ENCODE results near the gene PLEKHS1. TPM values are rescaled to one million over a fixed set of nuclear protein-coding genes. Genes with fewer than 3 reads are reported as not detected.

The PLEKHS1 gene
- total and polyA plus RNA-seq, 2 experiments from 2014 or later, result 0.23 TPM; not detected in 1

GRCh38 chr10:113711142-113711541 is 40.3 kb upstream of the PLEKHS1 start:
- 75% methylated on average over 2 of the region's 2 CpGs for WGBS (ENCODE audit: low lambda C conversion rate, missing lambda C conversion rate)
- Histone ChIP-seq H3K9me2 (replicated peaks; ENCODE audit: insufficient read depth) (no peaks in the 10 kb centered on the region), H3K9me3 (ENCODE audit: low read depth) (no peaks in the 10 kb centered on the region), H3K4me2 (no peak overlapping the region), H3K79me2 (no peaks in the 10 kb centered on the region), H3K36me3 (replicated peaks; ENCODE audit: insufficient read depth, low read depth) (no peaks in the 10 kb centered on the region), H3K27ac (no peak overlapping the region), H2AFZ (no peak overlapping the region), H3K27me3 (no peaks in the 10 kb centered on the region), H3K4me1 (ENCODE audit: insufficient read depth) (peaks cover 4% of the 10 kb centered on the region), H4K20me1 (ENCODE audit: insufficient read depth, poor library complexity, severe bottlenecking) (no peaks in the 10 kb centered on the region), H3K4me3 (no peak overlapping the region)
- DNase-seq (ENCODE audit: low spot score), result no peak
- TF ChIP-seq EZH2 (IDR thresholded peaks at IDR 0.05; ENCODE audit: borderline replicate concordance) (no peak), EZH2phosphoT487 (IDR thresholded peaks at IDR 0.05; ENCODE audit: low read depth, severe bottlenecking, unreplicated experiment) (no peak)
- TF ChIP-seq, protein P1, sequence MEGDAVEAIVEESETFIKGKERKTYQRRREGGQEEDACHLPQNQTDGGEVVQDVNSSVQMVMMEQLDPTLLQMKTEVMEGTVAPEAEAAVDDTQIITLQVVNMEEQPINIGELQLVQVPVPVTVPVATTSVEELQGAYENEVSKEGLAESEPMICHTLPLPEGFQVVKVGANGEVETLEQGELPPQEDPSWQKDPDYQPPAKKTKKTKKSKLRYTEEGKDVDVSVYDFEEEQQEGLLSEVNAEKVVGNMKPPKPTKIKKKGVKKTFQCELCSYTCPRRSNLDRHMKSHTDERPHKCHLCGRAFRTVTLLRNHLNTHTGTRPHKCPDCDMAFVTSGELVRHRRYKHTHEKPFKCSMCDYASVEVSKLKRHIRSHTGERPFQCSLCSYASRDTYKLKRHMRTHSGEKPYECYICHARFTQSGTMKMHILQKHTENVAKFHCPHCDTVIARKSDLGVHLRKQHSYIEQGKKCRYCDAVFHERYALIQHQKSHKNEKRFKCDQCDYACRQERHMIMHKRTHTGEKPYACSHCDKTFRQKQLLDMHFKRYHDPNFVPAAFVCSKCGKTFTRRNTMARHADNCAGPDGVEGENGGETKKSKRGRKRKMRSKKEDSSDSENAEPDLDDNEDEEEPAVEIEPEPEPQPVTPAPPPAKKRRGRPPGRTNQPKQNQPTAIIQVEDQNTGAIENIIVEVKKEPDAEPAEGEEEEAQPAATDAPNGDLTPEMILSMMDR (IDR thresholded peaks at IDR 0.05; ENCODE audit: poor library complexity), result no peak

GRCh38 chr10:113712024-113712423 is 39.5 kb upstream of the PLEKHS1 start:
- no peaks in the 10 kb centered on the region for H3K36me3 ChIP-seq (replicated peaks; ENCODE audit: insufficient read depth, low read depth)
- H3K4me1 ChIP-seq (ENCODE audit: insufficient read depth), result peaks cover 3% of the 10 kb centered on the region
- H3K27ac ChIP-seq, result no peak overlapping the region
- no peaks in the 10 kb centered on the region for H3K79me2 ChIP-seq
- WGBS (ENCODE audit: low lambda C conversion rate, missing lambda C conversion rate), result 92% methylated on average over 3 of the region's 3 CpGs
- no peak overlapping the region for H2AFZ ChIP-seq
- no peaks in the 10 kb centered on the region for H3K9me3 ChIP-seq (ENCODE audit: low read depth)
- no peaks in the 10 kb centered on the region for H4K20me1 ChIP-seq (ENCODE audit: insufficient read depth, poor library complexity, severe bottlenecking)
- H3K4me2 ChIP-seq, result no peak overlapping the region
- H3K4me3 ChIP-seq, result no peak overlapping the region
- no peak for DNase-seq (ENCODE audit: low spot score)
- H3K9me2 ChIP-seq (replicated peaks; ENCODE audit: insufficient read depth), result no peaks in the 10 kb centered on the region
- TF ChIP-seq, protein P1 (IDR thresholded peaks at IDR 0.05; ENCODE audit: poor library complexity), result no peak
- TF ChIP-seq EZH2 (IDR thresholded peaks at IDR 0.05; ENCODE audit: borderline replicate concordance) (no peak), EZH2phosphoT487 (IDR thresholded peaks at IDR 0.05; ENCODE audit: low read depth, severe bottlenecking, unreplicated experiment) (no peak)
- H3K27me3 ChIP-seq, result no peaks in the 10 kb centered on the region

GRCh38 chr10:113712755-113713639 is 38.5 kb upstream of the PLEKHS1 start:
- Histone ChIP-seq H3K4me1 (ENCODE audit: insufficient read depth) (peaks cover 3% of the 10 kb centered on the region), H3K27ac (no peak overlapping the region), H3K79me2 (no peaks in the 10 kb centered on the region), H3K9me3 (ENCODE audit: low read depth) (no peaks in the 10 kb centered on the region), H3K4me2 (no peak overlapping the region), H4K20me1 (ENCODE audit: insufficient read depth, poor library complexity, severe bottlenecking) (no peaks in the 10 kb centered on the region), H3K9me2 (replicated peaks; ENCODE audit: insufficient read depth) (no peaks in the 10 kb centered on the region), H3K27me3 (no peaks in the 10 kb centered on the region), H3K4me3 (no peak overlapping the region), H3K36me3 (replicated peaks; ENCODE audit: insufficient read depth, low read depth) (no peaks in the 10 kb centered on the region), H2AFZ (no peak overlapping the region)
- TF ChIP-seq EZH2 (IDR thresholded peaks at IDR 0.05; ENCODE audit: borderline replicate concordance), result no peak
- WGBS (ENCODE audit: low lambda C conversion rate, missing lambda C conversion rate), result 69% methylated on average over 8 of the region's 8 CpGs
- no peak for DNase-seq (ENCODE audit: low spot score)

- Histone ChIP-seq H3K36me3 (replicated peaks; ENCODE audit: insufficient read depth, low read depth) (no peaks in the 10 kb centered on the region), H3K27ac (no peak overlapping the region), H3K9me2 (replicated peaks; ENCODE audit: insufficient read depth) (no peaks in the 10 kb centered on the region), H3K4me2 (no peak overlapping the region), H3K4me1 (ENCODE audit: insufficient read depth) (peaks cover 3% of the 10 kb centered on the region), H3K4me3 (no peak overlapping the region), H2AFZ (no peak overlapping the region), H4K20me1 (ENCODE audit: insufficient read depth, poor library complexity, severe bottlenecking) (no peaks in the 10 kb centered on the region), H3K79me2 (no peaks in the 10 kb centered on the region), H3K9me3 (ENCODE audit: low read depth) (no peaks in the 10 kb centered on the region), H3K27me3 (no peaks in the 10 kb centered on the region)
- no peak for DNase-seq (ENCODE audit: low spot score)
- 90% methylated on average over 2 of the region's 2 CpGs for WGBS (ENCODE audit: low lambda C conversion rate, missing lambda C conversion rate)
- TF ChIP-seq EZH2 (IDR thresholded peaks at IDR 0.05; ENCODE audit: borderline replicate concordance), result no peak
- TF ChIP-seq, protein P1 (IDR thresholded peaks at IDR 0.05; ENCODE audit: poor library complexity), result no peak
- TF ChIP-seq EZH2phosphoT487 (IDR thresholded peaks at IDR 0.05; ENCODE audit: low read depth, severe bottlenecking, unreplicated experiment), result no peak
Measured at GRCh38 chr10:113713640-113713982, 37.9 kb upstream of the PLEKHS1 start.
